Transverse colon (tissue), 4 donors: ENCODE measurements around the gene VAPB.

Experiments used
- CTCF ChIP-seq, 5 experiments: fragments of 200-600 bp in 3 of 5; fragments of 450-650 bp in 2 of 5; sonication (generic) in 3 of 5; IDR thresholded peaks; 1 replicate in 2 of 5; 2 replicates in 3 of 5; pipeline ENCODE4 v1.5.1; 2016 to 2017; ENCODE audit warnings: antibody characterized with exemption in 5 of 5, inconsistent platforms in 3 of 5, mild to moderate bottlenecking in 2 of 5, moderate library complexity in 1 of 5
- EP300 ChIP-seq: sonication (generic); formaldehyde crosslinking; IDR thresholded peaks from one replicate; pipeline ENCODE4 v1.6.1; 2017; ENCODE audit warnings: antibody characterized with exemption, low read depth
- POLR2AphosphoS5 ChIP-seq, 3 donors: sonication (generic); formaldehyde crosslinking; IDR thresholded peaks; one replicate each; pipeline ENCODE4 v1.6.1; 2016; ENCODE audit warnings: antibody characterized with exemption in 3 of 3

- TF ChIP-seq CTCF (IDR thresholded peaks at IDR 0.05) (no peak), EP300 (no peak), POLR2AphosphoS5 (IDR thresholded peaks at IDR 0.05) (no peak)
These were observed 108.9 kb downstream of the VAPB start for GRCh38 chr20:58497724-58498469.
